Endometrial microvascular endothelial cells (primary cell): ENCODE measurements around the gene RNF214. TPM values are rescaled to one million over a fixed set of nuclear protein-coding genes. Genes with fewer than 3 reads are reported as not detected.
"Not testable (repeated sequence)": the region's sequence is repeated elsewhere in the genome, so short reads cannot be mapped to it uniquely, and the experiment has no call there.

Source experiments
- in situ Hi-C: cut with HindIII; loops from 2 replicates; pipeline ENCODE4 v1.10.0; 2017; ENCODE audit warnings: low sequenced_read_pairs, low pct_unique_long_range_greater_than_20kb; ENCODE audit errors: inconsistent ontology term
- total RNA-seq: library from RNA; depleted of rRNA; stranded (reverse); fragments of >200 nt; gene quantifications from one replicate; pipeline ENCODE4 v1.2.3, GENCODE V29; 2015; ENCODE audit errors: inconsistent ontology term

Gene RNF214
- total RNA-seq, 1 donor from 2014 or later: 15.1 TPM

GRCh38 chr11:117298195-117298594, 65.7 kb downstream of the RNF214 start:
- in situ Hi-C loops: no loop called here

- in situ Hi-C loops: no loop called here
These were observed 67.1 kb downstream of the RNF214 start for GRCh38 chr11:117299351-117300282.

- in situ Hi-C loops: no loop called here
These were observed 67.8 kb downstream of the RNF214 start for GRCh38 chr11:117300283-117300663.

DNA sequence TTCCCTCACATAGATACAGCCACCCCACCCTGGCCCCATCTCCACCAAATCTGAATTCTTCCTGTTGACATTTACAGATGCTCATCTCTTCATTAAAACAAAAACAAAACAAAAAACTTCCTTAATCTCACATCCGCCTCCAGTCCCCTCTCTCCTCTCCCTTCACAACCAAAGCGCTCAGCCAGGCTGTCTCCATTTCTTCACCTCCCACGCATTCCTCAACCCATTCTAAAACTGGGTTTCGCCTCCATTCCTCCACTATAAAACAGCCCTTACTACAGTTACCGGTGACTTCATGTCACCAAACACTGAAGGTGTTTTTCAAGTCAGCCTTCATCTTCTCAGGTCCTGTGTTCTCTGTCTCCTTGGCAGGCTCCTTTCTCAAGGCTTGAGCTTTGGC, 68.3 kb downstream of the RNF214 start:
- in situ Hi-C loops: no loop called here

GRCh38 chr11:117302228-117302627, 69.8 kb downstream of the RNF214 start:
- in situ Hi-C loops: no loop called here

DNA sequence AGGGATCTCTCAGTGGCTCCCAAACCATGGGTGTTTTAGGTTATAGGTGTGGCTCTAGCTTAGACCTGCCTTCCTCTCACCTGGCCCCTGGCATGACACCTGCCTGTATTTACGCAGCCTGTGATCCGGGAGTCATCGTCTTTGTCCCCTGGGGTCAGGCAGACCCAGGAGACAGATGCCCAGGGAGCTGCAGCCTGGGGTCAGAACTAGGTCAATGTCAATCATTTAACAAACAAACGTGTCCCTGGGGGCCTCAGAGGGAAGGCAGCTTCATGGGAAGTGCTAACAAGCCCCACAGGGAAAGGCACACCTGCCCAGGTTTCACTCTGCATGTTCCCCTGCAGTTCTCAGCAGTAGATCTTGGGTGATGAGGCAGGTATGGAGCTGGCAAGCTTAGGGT, 70.6 kb downstream of the RNF214 start:
- in situ Hi-C loops: no loop called here

- in situ Hi-C loops: no loop called here
These were observed 71.3 kb downstream of the RNF214 start for GRCh38 chr11:117303646-117304315.

GRCh38 chr11:117305145-117305544, 72.7 kb downstream of the RNF214 start:
- in situ Hi-C loops: no loop called here

DNA sequence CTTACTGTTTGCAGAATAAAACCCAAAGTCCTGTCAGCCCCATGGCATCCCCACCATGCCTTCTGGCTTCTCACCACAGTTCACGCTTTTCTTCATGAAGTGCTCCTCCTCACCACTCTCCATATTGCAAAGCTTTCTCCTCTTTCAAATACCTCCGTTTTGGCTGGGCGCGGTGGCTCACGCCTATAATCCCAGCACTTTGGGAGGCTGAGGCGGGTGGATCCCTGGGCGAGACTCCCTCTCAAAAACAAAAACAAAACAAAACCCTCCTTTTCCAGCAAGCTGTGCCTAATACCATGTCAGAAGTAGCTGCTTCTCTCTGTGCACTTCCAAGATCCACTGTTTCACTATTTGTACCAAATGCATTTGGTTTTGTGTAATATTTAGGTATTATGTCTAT, 76.8 kb downstream of the RNF214 start:
- in situ Hi-C loops: no loop called here

GRCh38 chr11:117313091-117313490, 80.6 kb downstream of the RNF214 start:
- in situ Hi-C loops: no loop called here

DNA sequence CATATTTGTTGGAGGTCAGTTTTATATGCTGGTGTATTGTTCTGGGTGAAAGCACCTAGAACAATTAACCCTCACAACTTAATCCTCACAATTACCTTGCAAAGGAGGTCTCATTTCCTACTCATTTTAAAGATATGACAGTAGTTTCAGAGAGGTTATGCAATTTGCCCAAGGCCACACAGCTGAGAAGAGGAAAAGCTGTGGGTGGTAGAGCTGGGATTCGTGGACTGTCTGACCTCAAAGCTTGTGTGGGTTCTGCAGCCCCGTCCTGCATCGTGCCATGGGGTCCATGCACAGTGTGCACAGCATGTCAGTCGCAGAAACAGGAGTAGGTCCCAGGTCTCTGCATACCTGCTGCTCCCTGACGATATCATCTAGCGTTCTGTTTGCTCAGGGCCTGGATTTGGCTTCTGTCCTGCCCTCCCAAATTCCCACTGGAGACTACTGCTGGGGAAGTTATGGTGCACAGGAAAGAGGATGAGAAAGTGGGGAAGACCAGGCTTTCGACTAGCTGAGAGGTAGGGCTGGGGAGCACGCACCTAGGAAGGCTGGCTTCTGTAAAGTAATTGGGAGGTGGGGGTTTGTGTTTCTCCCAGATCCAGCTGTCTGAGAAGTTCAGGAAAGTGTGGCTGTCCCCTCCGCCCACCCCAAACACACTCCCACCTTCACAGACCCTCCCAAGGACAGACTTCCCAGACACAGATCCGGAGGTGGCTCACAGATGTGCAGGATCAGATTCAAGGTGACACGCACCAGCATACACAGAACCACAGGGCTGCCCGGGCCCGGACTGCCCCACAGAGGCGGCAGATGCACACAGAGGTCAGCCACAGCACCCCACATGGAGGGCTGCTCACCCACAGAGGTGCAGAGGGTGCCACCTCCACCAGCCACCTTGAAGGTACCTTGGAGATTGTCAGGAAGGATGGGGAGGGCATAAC, 81.6 kb downstream of the RNF214 start:
- in situ Hi-C loops: no loop called here

GRCh38 chr11:117314840-117315239, 82.4 kb downstream of the RNF214 start:
- in situ Hi-C loops: no loop called here

DNA sequence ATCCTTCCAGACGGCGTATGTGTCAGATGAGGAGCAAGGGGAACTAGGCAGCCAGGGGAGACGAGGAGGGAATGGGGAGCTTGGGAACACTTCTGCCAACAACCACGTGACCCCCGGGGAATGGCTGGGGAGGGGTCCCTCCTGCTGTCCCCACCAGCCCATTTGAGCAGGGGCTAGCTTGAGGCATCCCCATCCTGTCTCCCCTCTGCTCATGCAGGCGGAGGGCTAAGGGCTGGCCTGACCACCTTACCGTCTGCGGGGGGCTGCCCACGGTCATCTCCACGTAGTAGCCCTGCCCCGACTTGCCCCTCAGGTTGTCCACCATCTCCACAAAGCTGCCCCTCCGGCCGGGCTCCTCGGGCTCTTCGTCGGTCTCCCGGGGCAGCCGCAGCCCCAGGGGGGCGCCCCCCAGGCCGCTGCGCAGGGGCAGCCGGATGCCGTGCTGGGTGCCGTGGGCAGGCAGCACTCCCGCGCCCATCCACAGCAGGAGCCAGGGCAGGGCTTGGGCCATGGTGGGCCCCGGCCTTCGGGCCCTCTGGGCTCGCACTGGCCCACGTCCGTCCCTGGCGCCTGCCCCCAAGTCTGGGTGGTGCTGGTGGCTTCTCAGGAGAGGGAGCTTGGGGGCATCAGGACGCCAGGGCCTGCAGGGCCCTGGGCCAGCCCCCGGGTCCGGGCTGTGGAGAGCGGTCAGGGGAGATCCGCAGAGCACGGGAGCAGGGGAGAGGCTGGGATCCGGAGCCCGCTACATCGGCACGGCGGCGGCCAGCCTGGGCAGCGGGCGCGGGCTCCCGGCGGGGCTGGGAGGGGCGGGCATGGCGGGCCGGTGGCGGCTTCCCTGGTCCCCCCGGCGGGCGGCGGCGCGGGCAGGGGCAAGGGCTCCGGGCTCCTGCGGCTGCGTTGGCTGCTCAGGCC, 83.1 kb downstream of the RNF214 start:
- in situ Hi-C loops: no loop called here

- in situ Hi-C loops: no loop called here
These were observed 83.9 kb downstream of the RNF214 start, which contains the start of gene BACE1 for GRCh38 chr11:117316197-117316961. Gene BACE1 (minus strand): TSS chr11:117316256. CDS start chr11:117315795, 461 bp downstream.

- in situ Hi-C loops: no loop called here
These were observed 86.3 kb downstream of the RNF214 start for GRCh38 chr11:117318738-117319137.

GRCh38 chr11:117319214-117319840, 86.9 kb downstream of the RNF214 start:
- in situ Hi-C loops: no loop called here

GRCh38 chr11:117327255-117327566, 94.7 kb downstream of the RNF214 start:
- in situ Hi-C loops: not testable (repeated sequence)
